GM23338 (cell line): ENCODE data around the gene KCNQ5.

ENCODE experiments used
- CREB1 ChIP-seq: fragments of 250-450 bp; sonication (Bioruptor Pico); IDR thresholded peaks from 2 replicates; pipeline ENCODE4 v1.5.0; 2020; ENCODE audit warnings: low read depth, mild to moderate bottlenecking, moderate library complexity
- EZH2 ChIP-seq: fragments of 200-600 bp; sonication (generic); IDR thresholded peaks from one replicate; pipeline ENCODE4 v1.8.0; 2017; ENCODE audit warnings: antibody characterized with exemption, mild to moderate bottlenecking, low read depth; ENCODE audit not compliant: unreplicated experiment
- EZH2phosphoT487 ChIP-seq: fragments of 200-600 bp; sonication (generic); IDR thresholded peaks from one replicate; pipeline ENCODE4 v1.8.1; 2018; ENCODE audit warnings: antibody characterized with exemption; ENCODE audit not compliant: unreplicated experiment
- JUNB ChIP-seq: IDR thresholded peaks from one replicate; pipeline ENCODE4 v1.6.1; 2016; ENCODE audit warnings: antibody characterized with exemption; ENCODE audit not compliant: unreplicated experiment
- NANOG ChIP-seq: IDR thresholded peaks from 2 replicates; pipeline ENCODE4 v1.6.1; 2016; ENCODE audit warnings: antibody characterized with exemption, borderline replicate concordance
- POLR2AphosphoS5 ChIP-seq: IDR thresholded peaks from 2 replicates; pipeline ENCODE4 v1.6.1; 2016; ENCODE audit warnings: antibody characterized with exemption, low read depth
- STAT1 ChIP-seq: IDR thresholded peaks from one replicate; pipeline ENCODE4 v1.6.1; 2016; ENCODE audit warnings: antibody characterized with exemption; ENCODE audit not compliant: unreplicated experiment
- ZNF114 ChIP-seq: fragments of 250-450 bp; sonication (Bioruptor Pico); IDR thresholded peaks from 2 replicates; pipeline ENCODE4 v1.5.0; 2020; ENCODE audit warnings: mild to moderate bottlenecking, moderate library complexity
- ZNF331 ChIP-seq: fragments of 250-450 bp; sonication (Bioruptor Pico); IDR thresholded peaks from 2 replicates; pipeline ENCODE4 v1.5.0; 2020; ENCODE audit warnings: low read depth, mild to moderate bottlenecking, moderate library complexity
- TF ChIP-seq, protein P1 (sequence below), 2 experiments: fragments of 200-600 bp in 1 of 2; sonication (generic) in 1 of 2; conservative IDR thresholded peaks; 2 replicates each; pipeline versions ENCODE4 v1.5.1 to v1.6.1; 2016 to 2017; ENCODE audit warnings: antibody characterized with exemption in 2 of 2, low read depth in 2 of 2, mild to moderate bottlenecking in 2 of 2, moderate library complexity in 1 of 2
- TF ChIP-seq, protein P2 (sequence below): IDR thresholded peaks from one replicate; pipeline ENCODE4 v1.6.1; 2018; ENCODE audit warnings: antibody characterized with exemption; ENCODE audit not compliant: unreplicated experiment
- TF ChIP-seq, protein P3 (sequence below): IDR thresholded peaks from 2 replicates; pipeline ENCODE4 v1.6.1; 2016; ENCODE audit warnings: antibody characterized with exemption
- TF ChIP-seq, protein P4 (sequence below): fragments of 250-450 bp; sonication (Bioruptor Pico); IDR thresholded peaks from 2 replicates; pipeline ENCODE4 v1.5.0; 2020; ENCODE audit warnings: mild to moderate bottlenecking, moderate library complexity

DNA sequence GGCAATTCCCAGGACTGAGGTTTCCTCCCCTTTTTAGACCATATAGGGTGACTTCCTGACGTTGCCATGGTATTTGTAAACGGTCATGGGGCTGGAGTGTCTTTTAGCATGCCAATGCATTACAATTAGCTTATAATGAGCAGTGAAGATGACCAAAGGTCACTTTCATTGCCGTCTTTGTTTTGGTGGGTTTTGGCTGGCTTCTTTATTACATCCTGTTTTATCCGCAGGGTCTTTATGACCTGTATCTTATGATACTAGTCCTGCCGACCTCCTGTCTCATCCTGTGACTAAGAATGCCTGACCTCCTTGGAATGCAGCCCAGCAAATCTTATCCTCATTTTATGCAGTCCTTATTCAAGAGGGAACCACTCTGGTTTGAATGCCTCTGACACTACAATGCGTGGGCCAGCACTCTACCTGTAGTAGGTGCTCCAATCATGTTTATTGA lies 190.1 kb downstream of the KCNQ5 start:
- TF ChIP-seq, protein P1, sequence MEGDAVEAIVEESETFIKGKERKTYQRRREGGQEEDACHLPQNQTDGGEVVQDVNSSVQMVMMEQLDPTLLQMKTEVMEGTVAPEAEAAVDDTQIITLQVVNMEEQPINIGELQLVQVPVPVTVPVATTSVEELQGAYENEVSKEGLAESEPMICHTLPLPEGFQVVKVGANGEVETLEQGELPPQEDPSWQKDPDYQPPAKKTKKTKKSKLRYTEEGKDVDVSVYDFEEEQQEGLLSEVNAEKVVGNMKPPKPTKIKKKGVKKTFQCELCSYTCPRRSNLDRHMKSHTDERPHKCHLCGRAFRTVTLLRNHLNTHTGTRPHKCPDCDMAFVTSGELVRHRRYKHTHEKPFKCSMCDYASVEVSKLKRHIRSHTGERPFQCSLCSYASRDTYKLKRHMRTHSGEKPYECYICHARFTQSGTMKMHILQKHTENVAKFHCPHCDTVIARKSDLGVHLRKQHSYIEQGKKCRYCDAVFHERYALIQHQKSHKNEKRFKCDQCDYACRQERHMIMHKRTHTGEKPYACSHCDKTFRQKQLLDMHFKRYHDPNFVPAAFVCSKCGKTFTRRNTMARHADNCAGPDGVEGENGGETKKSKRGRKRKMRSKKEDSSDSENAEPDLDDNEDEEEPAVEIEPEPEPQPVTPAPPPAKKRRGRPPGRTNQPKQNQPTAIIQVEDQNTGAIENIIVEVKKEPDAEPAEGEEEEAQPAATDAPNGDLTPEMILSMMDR (conservative IDR thresholded peaks at IDR 0.05; ENCODE audit: low read depth in 2 of 2): peak in 1 of 2 experiments; percentile 28; a peak in 2 of 4 replicates
- TF ChIP-seq, protein P2, sequence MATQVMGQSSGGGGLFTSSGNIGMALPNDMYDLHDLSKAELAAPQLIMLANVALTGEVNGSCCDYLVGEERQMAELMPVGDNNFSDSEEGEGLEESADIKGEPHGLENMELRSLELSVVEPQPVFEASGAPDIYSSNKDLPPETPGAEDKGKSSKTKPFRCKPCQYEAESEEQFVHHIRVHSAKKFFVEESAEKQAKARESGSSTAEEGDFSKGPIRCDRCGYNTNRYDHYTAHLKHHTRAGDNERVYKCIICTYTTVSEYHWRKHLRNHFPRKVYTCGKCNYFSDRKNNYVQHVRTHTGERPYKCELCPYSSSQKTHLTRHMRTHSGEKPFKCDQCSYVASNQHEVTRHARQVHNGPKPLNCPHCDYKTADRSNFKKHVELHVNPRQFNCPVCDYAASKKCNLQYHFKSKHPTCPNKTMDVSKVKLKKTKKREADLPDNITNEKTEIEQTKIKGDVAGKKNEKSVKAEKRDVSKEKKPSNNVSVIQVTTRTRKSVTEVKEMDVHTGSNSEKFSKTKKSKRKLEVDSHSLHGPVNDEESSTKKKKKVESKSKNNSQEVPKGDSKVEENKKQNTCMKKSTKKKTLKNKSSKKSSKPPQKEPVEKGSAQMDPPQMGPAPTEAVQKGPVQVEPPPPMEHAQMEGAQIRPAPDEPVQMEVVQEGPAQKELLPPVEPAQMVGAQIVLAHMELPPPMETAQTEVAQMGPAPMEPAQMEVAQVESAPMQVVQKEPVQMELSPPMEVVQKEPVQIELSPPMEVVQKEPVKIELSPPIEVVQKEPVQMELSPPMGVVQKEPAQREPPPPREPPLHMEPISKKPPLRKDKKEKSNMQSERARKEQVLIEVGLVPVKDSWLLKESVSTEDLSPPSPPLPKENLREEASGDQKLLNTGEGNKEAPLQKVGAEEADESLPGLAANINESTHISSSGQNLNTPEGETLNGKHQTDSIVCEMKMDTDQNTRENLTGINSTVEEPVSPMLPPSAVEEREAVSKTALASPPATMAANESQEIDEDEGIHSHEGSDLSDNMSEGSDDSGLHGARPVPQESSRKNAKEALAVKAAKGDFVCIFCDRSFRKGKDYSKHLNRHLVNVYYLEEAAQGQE: no peak
- TF ChIP-seq CREB1 (CRISPR knock-in tag) (no peak), EZH2phosphoT487 (no peak), JUNB (no peak), POLR2AphosphoS5 (no peak), EZH2 (no peak), ZNF331 (CRISPR knock-in tag) (no peak), STAT1 (no peak), NANOG (no peak), ZNF114 (CRISPR knock-in tag) (no peak)
- TF ChIP-seq, protein P3, sequence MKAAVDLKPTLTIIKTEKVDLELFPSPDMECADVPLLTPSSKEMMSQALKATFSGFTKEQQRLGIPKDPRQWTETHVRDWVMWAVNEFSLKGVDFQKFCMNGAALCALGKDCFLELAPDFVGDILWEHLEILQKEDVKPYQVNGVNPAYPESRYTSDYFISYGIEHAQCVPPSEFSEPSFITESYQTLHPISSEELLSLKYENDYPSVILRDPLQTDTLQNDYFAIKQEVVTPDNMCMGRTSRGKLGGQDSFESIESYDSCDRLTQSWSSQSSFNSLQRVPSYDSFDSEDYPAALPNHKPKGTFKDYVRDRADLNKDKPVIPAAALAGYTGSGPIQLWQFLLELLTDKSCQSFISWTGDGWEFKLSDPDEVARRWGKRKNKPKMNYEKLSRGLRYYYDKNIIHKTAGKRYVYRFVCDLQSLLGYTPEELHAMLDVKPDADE: no peak
- TF ChIP-seq, protein P4, sequence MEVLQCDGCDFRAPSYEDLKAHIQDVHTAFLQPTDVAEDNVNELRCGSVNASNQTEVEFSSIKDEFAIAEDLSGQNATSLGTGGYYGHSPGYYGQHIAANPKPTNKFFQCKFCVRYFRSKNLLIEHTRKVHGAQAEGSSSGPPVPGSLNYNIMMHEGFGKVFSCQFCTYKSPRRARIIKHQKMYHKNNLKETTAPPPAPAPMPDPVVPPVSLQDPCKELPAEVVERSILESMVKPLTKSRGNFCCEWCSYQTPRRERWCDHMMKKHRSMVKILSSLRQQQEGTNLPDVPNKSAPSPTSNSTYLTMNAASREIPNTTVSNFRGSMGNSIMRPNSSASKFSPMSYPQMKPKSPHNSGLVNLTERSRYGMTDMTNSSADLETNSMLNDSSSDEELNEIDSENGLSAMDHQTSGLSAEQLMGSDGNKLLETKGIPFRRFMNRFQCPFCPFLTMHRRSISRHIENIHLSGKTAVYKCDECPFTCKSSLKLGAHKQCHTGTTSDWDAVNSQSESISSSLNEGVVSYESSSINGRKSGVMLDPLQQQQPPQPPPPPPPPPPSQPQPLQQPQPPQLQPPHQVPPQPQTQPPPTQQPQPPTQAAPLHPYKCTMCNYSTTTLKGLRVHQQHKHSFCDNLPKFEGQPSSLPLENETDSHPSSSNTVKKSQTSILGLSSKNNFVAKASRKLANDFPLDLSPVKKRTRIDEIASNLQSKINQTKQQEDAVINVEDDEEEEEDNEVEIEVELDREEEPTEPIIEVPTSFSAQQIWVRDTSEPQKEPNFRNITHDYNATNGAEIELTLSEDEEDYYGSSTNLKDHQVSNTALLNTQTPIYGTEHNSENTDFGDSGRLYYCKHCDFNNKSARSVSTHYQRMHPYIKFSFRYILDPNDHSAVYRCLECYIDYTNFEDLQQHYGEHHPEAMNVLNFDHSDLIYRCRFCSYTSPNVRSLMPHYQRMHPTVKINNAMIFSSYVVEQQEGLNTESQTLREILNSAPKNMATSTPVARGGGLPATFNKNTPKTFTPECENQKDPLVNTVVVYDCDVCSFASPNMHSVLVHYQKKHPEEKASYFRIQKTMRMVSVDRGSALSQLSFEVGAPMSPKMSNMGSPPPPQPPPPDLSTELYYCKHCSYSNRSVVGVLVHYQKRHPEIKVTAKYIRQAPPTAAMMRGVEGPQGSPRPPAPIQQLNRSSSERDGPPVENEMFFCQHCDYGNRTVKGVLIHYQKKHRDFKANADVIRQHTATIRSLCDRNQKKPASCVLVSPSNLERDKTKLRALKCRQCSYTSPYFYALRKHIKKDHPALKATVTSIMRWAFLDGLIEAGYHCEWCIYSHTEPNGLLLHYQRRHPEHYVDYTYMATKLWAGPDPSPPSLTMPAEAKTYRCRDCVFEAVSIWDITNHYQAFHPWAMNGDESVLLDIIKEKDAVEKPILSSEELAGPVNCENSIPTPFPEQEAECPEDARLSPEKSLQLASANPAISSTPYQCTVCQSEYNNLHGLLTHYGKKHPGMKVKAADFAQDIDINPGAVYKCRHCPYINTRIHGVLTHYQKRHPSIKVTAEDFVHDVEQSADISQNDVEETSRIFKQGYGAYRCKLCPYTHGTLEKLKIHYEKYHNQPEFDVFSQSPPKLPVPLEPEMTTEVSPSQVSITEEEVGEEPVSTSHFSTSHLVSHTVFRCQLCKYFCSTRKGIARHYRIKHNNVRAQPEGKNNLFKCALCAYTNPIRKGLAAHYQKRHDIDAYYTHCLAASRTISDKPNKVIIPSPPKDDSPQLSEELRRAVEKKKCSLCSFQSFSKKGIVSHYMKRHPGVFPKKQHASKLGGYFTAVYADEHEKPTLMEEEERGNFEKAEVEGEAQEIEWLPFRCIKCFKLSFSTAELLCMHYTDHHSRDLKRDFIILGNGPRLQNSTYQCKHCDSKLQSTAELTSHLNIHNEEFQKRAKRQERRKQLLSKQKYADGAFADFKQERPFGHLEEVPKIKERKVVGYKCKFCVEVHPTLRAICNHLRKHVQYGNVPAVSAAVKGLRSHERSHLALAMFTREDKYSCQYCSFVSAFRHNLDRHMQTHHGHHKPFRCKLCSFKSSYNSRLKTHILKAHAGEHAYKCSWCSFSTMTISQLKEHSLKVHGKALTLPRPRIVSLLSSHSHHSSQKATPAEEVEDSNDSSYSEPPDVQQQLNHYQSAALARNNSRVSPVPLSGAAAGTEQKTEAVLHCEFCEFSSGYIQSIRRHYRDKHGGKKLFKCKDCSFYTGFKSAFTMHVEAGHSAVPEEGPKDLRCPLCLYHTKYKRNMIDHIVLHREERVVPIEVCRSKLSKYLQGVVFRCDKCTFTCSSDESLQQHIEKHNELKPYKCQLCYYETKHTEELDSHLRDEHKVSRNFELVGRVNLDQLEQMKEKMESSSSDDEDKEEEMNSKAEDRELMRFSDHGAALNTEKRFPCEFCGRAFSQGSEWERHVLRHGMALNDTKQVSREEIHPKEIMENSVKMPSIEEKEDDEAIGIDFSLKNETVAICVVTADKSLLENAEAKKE (CRISPR knock-in tag): 0 out of 2 replicates have a peak, but pooled peaks have one; percentile 7
